HG02610 (cell line): ENCODE results near the gene ENOX1.

ENCODE experiments used
- ATAC-seq: cut with Tn5 transposase; IDR thresholded peaks from one replicate; pipeline ENCODE4 v1.9.1; 2021; ENCODE audit warnings: mild to moderate bottlenecking, moderate library complexity; ENCODE audit not compliant: unreplicated experiment

The ENOX1 gene

DNA sequence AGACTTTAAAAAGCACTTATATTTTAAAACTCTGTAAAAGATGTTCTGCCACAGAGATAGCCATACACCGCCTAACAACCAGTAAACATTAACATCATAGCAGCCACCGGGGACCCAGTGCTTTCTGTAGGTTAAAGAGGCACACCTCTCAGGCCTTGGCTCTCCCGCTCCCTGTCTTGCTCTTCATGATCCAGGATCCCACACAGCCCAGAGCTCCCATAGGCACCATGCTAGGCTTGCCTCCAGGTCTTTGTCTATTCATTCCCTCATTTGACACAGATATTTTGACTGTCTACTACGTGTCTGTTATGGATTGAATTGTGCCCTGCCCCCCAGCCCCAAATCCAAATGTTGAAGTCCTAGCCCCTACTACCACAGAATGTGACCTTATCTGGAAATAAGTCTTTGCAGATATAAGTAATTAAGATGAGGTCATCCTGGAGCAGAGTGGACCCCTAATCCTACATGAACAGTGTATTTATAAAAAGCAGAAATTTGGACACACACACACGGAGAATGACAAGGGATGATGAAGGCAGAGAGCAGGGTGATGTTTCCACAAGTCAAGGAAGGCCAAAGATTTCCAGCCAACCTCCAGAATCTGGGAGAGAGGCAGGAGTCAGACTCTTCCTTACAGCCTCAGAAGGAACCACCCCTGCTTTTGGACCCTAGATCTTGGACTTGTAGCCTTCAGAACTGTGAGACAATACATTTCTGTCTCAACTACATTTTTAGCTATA is 490.8 kb downstream of the ENOX1 start:
- ATAC-seq, result no peak

DNA sequence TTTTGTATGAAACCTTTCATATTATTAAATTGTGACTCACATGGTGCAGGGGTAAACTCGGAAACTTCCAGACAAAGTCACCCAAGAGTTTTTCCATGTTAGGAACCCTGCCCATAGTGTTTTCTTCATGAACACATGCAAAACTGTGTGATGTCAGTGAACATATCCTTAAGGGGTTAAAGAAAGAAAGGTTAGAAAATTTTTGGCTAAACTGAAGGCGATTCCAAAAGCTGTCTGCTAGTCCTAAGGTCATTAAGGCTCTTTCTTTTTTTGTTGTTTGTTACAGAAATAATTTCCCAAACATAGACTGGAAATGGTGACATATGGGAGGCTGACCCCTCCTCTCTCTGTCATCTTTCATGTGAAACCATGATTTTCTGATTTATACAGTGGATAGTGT is 491.5 kb downstream of the ENOX1 start:
- ATAC-seq, result no peak

DNA sequence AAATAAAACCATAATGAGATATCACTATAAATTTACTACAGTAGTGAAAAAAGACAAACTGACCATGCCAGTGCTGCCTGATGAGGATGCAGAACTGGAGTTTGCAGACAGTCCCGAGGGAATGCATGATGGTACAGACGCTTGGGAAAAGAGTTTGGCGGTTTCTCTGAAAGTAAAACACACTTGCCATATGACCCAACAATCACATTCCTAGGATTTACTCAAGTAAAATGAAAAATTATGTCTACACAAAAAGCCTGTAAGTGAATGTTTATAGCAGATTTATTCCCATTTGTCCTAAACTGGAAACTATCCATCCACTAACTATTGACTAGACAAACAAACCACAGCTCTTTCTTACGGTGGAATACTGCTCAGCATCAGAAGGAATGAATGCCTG is 492.4 kb downstream of the ENOX1 start:
- no peak for ATAC-seq

DNA sequence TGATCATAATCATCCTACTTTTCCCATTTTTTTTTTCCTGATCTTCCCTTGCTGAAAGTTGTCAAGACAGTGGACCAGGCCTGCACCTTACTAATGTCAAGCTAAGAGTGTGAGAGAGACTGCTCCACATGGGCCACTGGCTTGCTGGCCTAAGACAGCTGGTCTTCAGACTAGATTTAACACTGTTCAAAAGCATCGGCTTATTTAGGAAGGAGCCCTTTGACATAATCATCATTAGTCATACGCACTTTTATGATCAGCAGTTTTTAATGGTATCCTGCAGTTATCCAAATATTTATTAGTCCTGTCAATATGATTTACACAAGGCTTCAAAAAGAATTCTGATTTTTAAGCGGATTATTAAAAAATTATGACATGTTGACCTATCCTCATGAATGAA is 492.8 kb downstream of the ENOX1 start:
- ATAC-seq, result no peak

DNA sequence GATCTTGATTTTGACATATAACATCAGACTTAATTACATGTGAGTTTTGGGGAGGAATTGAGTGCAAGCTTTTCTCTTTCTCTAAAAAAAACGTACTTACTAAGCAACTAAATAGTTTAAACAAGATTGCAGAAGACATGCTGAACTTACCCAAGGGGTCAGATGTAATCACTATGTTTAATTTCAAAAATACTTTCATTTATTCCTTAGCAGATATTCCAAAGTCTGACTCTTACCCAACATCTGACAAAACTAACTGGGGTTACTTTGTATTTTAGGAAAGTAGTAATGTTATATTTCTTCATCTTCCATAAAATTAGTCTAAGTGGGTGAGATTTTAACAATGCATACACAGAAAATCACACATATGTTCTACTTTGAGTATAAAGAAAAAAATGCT is 493.2 kb downstream of the ENOX1 start:
- no peak for ATAC-seq

DNA sequence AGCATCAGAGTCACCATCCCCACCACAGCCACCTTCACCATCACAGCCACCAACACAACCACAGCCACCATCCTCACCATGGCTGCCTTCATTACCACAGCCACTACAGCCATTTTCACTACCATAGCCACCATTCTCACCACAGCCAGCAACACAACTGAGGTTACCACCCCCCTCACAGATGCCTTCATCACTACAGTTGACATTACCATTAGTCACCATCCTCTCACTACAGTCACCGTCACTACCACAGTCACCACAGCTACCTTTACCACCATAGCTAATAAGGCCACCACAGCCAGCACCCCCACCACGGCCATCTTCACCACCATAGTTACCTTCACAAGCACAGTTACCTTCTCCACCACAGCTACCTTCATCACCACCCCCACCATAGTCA is 493.8 kb downstream of the ENOX1 start:
- ATAC-seq, result no peak

DNA sequence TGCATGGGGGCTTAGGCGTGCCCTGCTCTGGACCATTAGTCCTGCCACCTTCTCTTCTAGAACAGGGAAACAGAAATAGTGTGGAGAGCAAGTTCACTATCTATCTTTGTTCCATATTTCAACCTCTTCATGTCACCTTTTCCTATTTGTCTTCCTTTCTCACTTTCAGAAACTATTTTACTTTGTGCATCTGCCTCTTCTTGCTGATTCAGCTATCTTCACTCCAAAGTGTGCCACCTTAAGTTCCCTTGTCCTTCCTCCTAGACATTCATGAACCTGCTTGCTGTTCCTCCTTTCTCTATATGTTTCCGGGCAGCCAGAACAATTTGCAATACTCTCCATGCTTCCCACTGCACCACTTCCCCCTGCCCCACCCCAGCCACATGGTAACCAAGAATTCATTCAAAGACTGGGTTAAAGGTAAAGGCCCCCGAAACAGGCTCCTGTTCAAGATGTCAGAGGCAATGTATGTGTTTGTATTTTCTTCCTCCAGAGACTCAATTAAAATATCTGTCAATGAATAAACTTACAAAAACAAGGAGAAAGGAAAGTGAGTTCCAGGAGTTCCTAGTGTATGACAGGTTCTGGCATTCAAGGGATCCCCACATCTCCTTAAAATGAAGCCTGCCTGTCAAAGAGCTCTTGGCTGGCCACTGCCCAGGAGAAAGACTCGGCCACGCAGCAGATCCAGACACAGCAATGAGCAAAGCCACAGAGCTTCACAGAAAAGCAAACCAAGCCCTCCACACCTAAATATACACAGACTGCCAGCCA is 495.3 kb downstream of the ENOX1 start:
- no peak for ATAC-seq

DNA sequence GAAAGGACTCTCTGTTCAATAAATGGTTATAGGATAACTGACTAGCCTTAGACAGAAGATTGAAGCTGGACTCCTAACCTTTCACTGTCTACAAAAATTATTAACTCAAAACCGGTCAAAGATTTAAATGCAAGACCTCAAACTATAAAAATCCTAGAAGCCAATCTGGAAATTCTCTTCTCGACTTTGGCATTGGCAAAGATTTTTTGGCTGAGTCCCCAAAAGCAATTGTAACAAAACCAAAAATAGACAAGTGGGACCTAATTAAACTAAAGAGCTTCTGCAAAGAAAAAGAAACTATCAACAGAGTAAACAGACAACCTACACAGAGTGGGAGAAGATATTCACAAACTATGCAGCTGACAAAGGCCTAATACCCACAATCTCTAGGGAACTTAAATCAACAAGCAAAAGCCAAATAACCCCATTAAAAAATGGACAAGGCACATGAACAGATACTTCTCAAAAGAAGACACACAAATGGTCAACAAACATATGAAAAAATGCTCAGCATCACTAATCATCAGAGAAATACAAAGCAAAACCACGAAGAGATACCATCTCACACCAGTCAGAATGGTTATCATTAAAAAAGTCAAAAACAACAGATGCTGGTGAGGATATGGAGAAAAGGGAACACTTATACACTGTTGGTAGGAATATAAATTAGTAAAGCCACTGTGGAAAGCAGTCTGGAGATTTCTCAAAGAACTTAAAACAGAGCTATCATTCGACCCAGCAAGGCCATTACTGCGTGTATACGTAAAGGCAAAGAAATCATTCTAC is 497.1 kb downstream of the ENOX1 start:
- ATAC-seq, result no peak

DNA sequence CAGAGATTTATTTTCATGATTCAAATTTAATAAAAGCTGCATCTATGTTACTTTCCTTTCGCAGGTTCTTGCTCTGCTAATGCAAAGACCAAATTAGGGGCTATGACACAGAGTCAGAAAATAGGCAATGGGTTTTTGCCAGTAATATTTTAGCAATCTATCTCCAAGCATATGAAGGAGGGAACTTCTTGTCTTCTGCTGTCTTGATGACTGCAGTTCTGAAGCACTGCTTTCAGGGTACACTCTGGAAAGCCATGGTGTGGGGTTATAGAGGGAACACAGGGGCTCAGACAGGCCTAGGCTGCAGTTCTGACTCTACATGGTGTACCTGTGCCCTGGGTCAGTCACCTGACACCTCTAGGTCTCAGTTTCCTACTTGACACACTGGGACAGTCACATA is 500.0 kb downstream of the ENOX1 start:
- ATAC-seq, result no peak

DNA sequence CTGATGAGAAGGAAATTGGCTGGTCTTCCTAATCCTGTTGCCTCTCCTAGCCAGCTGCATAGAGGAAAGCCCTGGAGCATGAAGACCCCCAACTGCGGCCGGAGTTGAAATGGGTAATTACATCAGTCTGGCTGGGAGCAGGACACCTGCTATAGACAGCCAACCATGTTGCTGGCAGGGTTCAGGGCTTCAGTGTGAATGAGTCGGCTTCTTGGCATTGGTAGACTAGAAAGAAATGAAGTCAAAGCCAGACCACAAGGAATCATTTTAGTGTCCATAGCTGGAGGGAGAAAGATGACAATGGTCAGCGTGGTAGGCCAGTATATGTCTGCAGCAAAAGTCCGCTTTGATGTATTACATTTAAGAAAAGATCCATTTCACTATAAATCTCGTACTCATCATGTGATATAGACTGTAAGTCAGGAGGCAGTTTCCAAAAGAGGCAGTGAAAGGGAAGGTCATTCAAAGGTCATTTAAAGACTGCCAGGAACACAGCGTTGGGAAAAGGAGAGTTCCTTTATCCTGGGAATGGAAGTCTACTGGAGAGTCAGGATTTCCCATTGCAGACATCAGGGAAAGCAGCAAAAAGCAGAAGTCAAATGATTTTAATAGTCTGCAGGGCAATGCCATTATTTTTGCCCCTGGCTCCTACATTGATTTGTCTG is 500.7 kb downstream of the ENOX1 start:
- no peak for ATAC-seq

DNA sequence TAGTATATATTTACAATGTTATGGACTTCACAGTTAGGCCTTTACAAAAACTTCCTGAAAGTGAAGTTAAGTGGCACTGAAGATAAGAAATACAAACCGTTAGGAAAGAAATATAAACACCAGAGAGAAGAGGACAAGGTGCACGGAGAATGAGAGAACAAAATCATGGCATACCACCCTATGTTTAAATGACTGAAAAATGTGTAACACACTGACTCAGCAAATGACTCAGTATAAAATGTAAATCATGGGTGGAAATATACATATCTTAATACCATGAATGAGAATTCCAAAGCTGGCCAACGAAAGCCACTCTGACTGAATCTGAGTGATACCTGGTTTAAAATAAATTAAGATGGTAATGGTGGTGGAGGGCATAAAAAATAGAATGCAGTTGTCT is 502.6 kb downstream of the ENOX1 start:
- no peak for ATAC-seq

DNA sequence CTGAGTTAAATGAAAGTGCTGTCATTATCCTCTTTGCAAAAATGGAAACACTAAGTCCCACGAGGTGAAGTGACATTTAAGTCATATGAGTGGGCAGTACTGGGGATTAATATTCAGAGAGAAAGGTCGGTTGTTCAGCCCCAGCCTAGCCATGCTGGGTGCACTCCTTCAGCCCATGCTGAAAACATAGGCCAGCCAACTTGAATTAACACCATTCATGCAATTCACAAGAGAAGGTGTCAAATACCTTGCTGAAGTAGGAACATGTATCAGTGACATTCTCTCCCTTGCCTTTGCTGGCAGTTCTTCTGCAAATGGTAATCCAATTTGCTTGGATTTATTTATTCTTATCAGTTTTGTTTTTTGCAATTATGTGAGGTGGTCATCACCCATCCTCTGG is 507.1 kb downstream of the ENOX1 start:
- ATAC-seq, result no peak

DNA sequence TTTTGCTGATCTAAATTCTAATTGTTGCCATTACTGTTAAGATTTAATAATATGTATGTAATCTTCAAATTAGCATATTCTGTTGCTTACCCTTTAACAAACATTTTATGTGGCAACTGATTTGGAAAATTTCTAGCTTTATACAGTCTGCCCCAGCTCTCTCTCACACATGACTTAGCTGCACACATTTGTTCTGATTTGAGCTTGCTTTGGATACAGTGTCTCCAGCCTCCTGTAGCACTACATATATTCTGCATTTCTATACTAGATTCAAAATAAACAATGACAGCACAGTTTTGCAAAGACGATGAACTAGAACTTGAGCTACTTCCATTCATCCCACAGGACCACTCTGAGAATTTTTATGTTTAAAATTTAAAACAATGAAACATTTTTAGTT is 508.6 kb downstream of the ENOX1 start:
- no peak for ATAC-seq

DNA sequence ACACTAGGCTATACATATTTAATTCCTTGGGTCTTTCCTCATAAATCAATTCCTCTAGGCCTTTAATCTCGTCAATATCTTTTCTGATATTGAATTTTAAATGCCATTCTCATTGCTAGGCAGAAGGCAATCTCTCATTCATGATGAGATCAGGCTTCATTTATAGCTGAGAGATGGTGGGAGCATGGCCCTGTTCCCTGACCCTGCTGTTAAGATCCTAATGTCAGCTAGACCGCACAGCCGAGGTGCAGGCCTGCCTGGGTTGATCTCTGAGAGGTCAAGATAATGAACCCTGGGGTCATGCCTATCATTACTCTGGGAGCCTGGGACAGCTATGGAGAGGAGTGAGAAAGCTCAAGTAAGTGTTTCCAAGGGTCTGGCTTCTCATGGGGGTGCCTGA is 509.6 kb downstream of the ENOX1 start:
- ATAC-seq, result no peak

DNA sequence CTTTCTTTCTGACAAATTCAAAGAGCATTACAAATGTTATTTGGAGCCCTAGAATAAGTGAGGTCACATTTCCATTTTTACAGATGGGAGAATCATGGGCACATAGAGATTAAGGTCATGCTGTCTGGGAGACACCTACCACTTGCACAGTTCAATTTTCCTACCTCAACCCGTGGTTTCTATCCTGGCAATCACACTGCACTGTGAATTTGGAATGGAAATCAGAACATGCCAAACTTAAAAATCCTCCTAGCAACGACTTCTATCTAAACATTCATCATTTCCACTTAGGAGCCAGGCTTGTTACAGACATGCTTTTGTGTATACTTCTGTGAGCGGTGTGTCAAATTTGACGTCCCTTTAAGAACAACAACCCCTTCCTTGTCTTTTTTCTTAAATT is 511.9 kb downstream of the ENOX1 start:
- ATAC-seq, result no peak

DNA sequence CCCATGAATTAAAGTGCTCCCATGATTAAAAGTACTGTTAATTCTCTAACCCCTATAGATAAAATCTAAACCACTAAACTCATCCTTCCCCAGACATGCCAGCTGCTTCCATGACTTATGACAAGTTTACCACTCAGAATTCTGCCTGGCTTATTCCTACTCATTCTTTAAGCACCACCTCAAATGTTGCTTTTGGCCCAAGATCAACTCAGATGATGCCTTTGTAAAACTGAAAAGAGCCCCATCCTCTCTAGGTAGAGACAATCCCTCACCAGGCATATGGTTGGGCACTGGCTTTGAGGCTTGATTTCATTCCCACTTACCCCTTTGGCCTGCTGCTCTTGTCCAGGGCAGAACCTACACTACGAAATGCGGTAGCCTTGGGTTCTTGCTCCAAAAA is 513.4 kb downstream of the ENOX1 start:
- ATAC-seq, result no peak

DNA sequence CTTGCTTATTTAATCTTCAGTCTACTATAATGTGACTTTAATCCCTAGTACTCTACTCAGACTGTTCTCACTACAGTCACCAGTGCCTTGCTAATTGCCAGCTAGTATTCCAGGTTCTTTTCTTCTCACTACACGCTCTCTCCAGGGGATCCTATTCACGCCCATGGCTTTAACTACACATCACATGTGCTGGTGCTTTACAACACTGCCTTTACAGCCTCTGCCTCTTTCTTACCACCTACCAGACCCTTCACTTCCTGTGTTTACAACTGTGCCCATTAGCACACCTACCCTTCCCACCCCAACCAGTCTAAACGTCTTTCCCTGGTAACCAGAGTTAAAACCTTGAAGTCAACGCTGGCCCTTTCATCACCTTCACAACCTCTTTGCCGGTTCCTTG is 513.9 kb downstream of the ENOX1 start:
- no peak for ATAC-seq

DNA sequence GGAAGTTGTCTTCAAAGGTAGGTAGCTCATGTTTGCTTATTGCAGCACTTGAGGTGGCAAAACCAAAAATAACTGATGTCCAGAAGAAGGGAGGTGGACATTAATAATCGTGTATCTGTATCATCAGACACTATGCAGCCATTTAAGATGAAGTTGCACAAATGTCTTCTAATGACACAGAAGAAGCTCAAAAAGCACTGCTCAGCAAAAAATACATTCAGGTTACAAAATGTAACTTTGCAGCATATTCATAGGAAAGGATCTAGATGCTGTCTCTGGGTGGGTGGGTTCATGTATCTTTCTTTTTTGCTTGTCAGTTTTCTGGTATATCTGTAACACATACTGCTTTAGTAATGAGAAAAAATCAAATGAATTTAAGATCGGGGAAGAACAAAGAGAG is 515.6 kb downstream of the ENOX1 start:
- ATAC-seq, result no peak

DNA sequence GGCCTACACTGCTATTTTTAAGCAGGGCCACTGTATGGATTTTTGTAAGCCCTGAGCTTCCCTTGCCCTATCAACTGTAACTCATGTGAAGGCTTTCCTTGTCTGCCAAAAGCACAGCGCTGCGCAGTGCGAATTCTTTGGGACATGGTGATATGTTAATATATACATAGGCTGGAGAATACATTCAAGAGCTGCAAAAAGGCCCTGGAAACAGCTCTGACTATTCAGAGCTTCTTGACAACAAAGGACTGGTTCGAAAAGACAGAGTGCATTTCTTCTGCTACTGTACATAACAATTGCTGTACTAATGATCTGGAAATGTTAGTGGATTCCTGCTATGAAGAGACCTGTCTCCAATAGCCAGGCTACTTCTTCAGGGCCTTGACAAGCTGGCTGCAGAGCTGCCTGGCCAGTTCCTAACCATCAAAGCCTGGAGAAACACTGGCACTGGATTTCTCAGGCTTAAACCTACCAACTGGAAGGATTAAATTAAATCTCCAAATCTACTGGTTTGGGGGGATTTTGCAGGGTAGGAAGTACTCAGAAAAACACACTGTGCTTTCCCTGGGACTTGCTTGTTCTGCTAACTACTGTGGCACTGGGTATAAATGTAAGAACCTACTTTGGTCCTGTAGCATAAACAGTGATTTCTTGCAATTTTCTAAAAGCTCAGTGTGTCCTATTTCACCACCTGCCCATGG is 516.5 kb downstream of the ENOX1 start:
- no peak for ATAC-seq

DNA sequence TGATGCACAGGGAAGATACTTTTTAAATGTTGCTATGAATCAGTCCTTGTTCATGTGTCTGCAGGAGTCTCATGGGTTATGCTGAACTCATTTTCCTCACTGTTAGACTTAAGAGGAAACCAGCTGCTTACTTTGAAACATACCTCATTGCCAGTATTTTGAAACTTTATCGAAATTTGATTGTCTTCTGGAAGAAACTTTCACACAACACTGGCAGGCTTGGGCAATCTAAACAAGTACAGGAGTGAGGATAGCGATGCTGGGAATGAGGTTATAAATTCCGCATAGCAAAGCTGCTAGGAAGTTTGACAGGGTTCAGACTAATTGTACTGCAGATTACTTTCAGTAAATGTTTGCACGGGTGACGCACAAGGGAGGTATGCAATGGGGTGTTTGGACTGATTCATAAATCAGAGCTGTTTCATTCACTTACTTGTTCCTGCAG is 517.7 kb downstream of the ENOX1 start:
- ATAC-seq, result no peak

DNA sequence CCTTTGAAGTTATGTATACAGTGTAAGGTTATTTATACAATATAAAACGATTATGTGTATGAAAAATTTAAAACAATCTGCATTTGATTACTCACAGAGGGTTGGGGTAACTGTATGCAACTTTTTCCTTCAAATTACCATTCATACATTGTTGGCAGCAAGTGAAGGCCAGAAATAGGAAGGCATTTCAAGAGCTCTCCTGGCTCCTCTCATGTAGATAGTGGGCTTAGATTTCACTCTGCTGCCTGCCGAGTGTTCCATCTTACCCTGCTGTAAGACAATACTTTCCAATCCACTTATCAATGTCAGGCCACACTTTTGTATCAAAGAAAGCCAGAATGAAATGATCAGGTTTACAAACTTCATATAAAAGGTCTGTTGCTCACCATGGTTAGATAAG is 518.1 kb downstream of the ENOX1 start:
- no peak for ATAC-seq
